ENCODE results near the gene NT5C2. TPM values are rescaled to one million over a fixed set of nuclear protein-coding genes. Genes with fewer than 3 reads are reported as not detected.
"Not testable (repeated sequence)": the region's sequence is repeated elsewhere in the genome, so short reads cannot be mapped to it uniquely, and the experiment has no call there.

NT5C2 gene
- total RNA-seq, 1 experiment from 2014 or later, result 40.0 TPM

GRCh38 chr10:103095005-103095404, 98.1 kb downstream of the NT5C2 start:
- no peak for DNase-seq (ENCODE audit: low read depth)

- DNase-seq (ENCODE audit: low read depth), result no peak
These were observed 102.2 kb downstream of the NT5C2 start for GRCh38 chr10:103090911-103091310.

- no peak for DNase-seq (ENCODE audit: low read depth)
These were observed 103.6 kb downstream of the NT5C2 start for GRCh38 chr10:103089493-103089892.

GRCh38 chr10:103086799-103087198, 106.3 kb downstream of the NT5C2 start:
- no peak for DNase-seq (ENCODE audit: low read depth)

- no peak for DNase-seq (ENCODE audit: low read depth)
These were observed 106.8 kb downstream of the NT5C2 start for GRCh38 chr10:103086261-103086660.

GRCh38 chr10:103083977-103084320, 109.1 kb downstream of the NT5C2 start:
- no peak for DNase-seq (ENCODE audit: low read depth)

GRCh38 chr10:103083266-103083976, 109.7 kb downstream of the NT5C2 start:
- no peak for DNase-seq (ENCODE audit: low read depth)

- DNase-seq (ENCODE audit: low read depth), result no peak
These were observed 110.4 kb downstream of the NT5C2 start for GRCh38 chr10:103082683-103083082.

GRCh38 chr10:103080891-103081581, 112.0 kb downstream of the NT5C2 start:
- no peak for DNase-seq (ENCODE audit: low read depth)

GRCh38 chr10:103079946-103080345, 113.1 kb downstream of the NT5C2 start:
- no peak for DNase-seq (ENCODE audit: low read depth)

GRCh38 chr10:103079100-103079499, 114.0 kb downstream of the NT5C2 start:
- DNase-seq (ENCODE audit: low read depth), result no peak

- DNase-seq (ENCODE audit: low read depth), result no peak
These were observed 114.4 kb downstream of the NT5C2 start for GRCh38 chr10:103078676-103079075.

GRCh38 chr10:103078309-103078615, 114.8 kb downstream of the NT5C2 start:
- no peak for DNase-seq (ENCODE audit: low read depth)

GRCh38 chr10:103077491-103078308, 115.4 kb downstream of the NT5C2 start:
- no peak for DNase-seq (ENCODE audit: low read depth)

- no peak for DNase-seq (ENCODE audit: low read depth)
These were observed 116.1 kb downstream of the NT5C2 start for GRCh38 chr10:103077020-103077419.

- DNase-seq (ENCODE audit: low read depth), result no peak
These were observed 120.2 kb downstream of the NT5C2 start for GRCh38 chr10:103072891-103073290.

GRCh38 chr10:103072276-103072675, 120.8 kb downstream of the NT5C2 start:
- no peak for DNase-seq (ENCODE audit: low read depth)

- DNase-seq (ENCODE audit: low read depth), result peak; percentile 51
These were observed 123.4 kb downstream of the NT5C2 start for GRCh38 chr10:103069453-103070331.

- no peak for DNase-seq (ENCODE audit: low read depth)
These were observed 125.1 kb downstream of the NT5C2 start for GRCh38 chr10:103067956-103068355.

GRCh38 chr10:103067484-103067883, 125.6 kb downstream of the NT5C2 start:
- no peak for DNase-seq (ENCODE audit: low read depth)

GRCh38 chr10:103067099-103067477, 126.0 kb downstream of the NT5C2 start:
- DNase-seq (ENCODE audit: low read depth), result not testable (repeated sequence)
